ENCODE data around the gene LRRC23. TPM values are rescaled to one million over a fixed set of nuclear protein-coding genes. Genes with fewer than 3 reads are reported as not detected.

The LRRC23 gene
- total and polyA plus RNA-seq, 9 of the 15 experiments (the other 6 are each of a cell fraction or from before 2014, with no cell fraction given) = 2.2 to 7.0 (median 3.0) TPM

DNA sequence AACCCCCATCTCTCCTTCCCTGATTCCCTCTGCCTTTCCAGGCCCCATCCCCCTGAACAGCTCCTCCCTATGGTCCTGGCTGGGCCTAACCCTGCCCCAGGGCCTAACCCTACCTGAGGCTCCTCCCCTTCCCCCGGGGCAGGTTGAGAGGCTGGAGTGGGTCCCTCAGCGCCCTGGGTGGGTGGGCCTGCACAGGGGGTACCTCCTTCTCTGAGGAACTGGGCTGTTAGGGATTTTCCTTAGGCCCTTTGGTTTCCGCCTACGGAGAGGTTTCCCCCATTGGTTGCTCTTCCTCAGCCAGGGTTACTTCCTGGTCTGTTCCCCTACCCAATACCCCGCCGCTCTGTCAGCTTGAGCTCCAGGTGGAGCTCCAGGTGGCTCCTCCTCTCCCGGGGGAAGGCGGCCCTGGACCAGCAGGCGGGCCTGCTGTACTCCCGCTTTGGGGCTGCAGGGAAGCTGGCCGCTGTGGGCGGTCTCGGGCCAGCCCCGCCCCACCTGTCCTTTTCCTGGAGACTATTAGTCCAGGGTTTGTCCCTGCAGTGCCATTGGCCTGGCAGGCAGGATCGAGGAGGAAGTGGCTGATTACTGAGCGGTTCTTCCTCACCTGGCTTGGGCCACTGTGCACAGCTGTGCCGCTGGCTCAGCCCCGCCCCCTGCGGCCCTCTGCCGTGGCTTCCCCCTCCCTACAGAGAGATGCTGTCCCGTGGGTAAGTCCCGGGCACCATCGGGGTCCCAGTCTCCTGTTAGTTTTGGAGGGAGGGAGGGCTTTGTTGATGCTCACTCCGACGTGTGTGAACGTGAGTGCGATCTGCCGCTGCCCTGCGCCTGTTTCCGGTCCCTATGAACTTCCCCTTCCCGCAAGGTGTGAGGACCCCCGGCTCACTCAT is 41.7 kb downstream of the LRRC23 start:
- in situ Hi-C loops (cut with MboI) (no loop called here), intact Hi-C loops (cut with micrococcal nuclease) (loop anchor here (1.0 kb wide), 1 partner anchor 14 kb away; no protein-coding TSS in a partner anchor)
- ChIA-PET CTCF (ENCODE audit: low intra/inter-chr PET ratio) (interaction anchor here (1.2 kb wide), 1 partner anchor 19 kb away, joined by 4 read pairs; no protein-coding TSS in a partner anchor), POLR2A (interaction anchor here (0.5 to 6.3 kb wide), 13 partner anchors 13 to 301 kb away, joined by 3 to 98 read pairs (median 4); partner anchors contain the start of gene ATN1)
- BruUV-seq (replicated peaks) = no TSS peak
- FAIRE-seq = peak; percentile 88
- Histone ChIP-seq H3K27me3 (ENCODE audit: control insufficient read depth in 2 of 2, insufficient read depth in 2 of 2, low read length in 2 of 2) (no peaks in the 10 kb centered on the region), H3K9ac (ENCODE audit: insufficient read depth in 1 of 2, low read depth in 2 of 2, low read length in 2 of 2) (peak overlapping the region; percentile 16 to 87; a peak in 3 of 4 replicates), H3K36me3 (ENCODE audit: control insufficient read depth, insufficient read depth, low read length) (peaks cover 10% of the 10 kb centered on the region; the same call in 1 of the 3 replicates), H3K79me2 (ENCODE audit: control insufficient read depth, insufficient read depth, low read length) (peaks cover 13% of the 10 kb centered on the region), H3K9me1 (ENCODE audit: control insufficient read depth, insufficient read depth, low read length) (no peaks in the 10 kb centered on the region), H3K9me3 (replicated peaks; ENCODE audit: control insufficient read depth, insufficient read depth, low read depth, low read length) (no peaks in the 10 kb centered on the region), H3K4me2 (ENCODE audit: insufficient read depth, low read length) (peak overlapping the region; percentile 94), H2AFZ (ENCODE audit: low read depth, low read length) (peak overlapping the region; percentile 35), H4K20me1 (replicated peaks; ENCODE audit: control insufficient read depth, insufficient read depth, low read length) (no peaks in the 10 kb centered on the region), H3K4me1 (replicated peaks in 1 of 2; ENCODE audit: control insufficient read depth in 2 of 2, insufficient read depth in 2 of 2, low read length in 2 of 2) (peaks cover 13 to 54% of the 10 kb centered on the region in 2 experiments), H3K4me3 (peak overlapping the region; percentile 13; the same call in 1 of the 2 replicates), H3K27ac (ENCODE audit: extremely low read depth, low read depth, low read length) (peak overlapping the region; percentile 50; the same call in 2 of the 3 replicates)
- peak; percentile 62 to 87 (median 73) for DNase-seq (ENCODE audit: extremely low read depth in 1 of 4, low spot score in 3 of 4)
- peak; percentile 65 for ATAC-seq
- WGBS (ENCODE audit: insufficient coverage, low coverage, missing lambda C conversion rate) = 9% methylated on average over 6 of the region's 32 CpGs
- TF ChIP-seq NCOR1 (IDR thresholded peaks at IDR 0.05) (no peak), HMGN3 (IDR thresholded peaks at IDR 0.05; ENCODE audit: borderline replicate concordance, extremely low read depth, insufficient read length, low read depth, low read length) (peak; percentile 56), SMARCE1 (IDR thresholded peaks at IDR 0.05) (no peak), MAX (CRISPR knock-in tag; IDR thresholded peaks at IDR 0.05) (peak; percentile 38), POLR2G (IDR thresholded peaks at IDR 0.05; ENCODE audit: low read depth, low read length) (peak; percentile 68), ZFX (CRISPR knock-in tag; IDR thresholded peaks at IDR 0.05) (peak; percentile 58; the same call in 1 of the 2 replicates), CBFA2T2 (conservative IDR thresholded peaks at IDR 0.05) (0 out of 2 replicates have a peak, but pooled peaks have one; percentile 21), MYNN (IDR thresholded peaks at IDR 0.05) (0 out of 2 replicates have a peak, but pooled peaks have one; percentile 30), MYNN (CRISPR knock-in tag; IDR thresholded peaks at IDR 0.05) (no peak), CBFB (CRISPR knock-in tag; IDR thresholded peaks at IDR 0.05) (no peak), NRF1 (conservative IDR thresholded peaks at IDR 0.05 in 1 of 2, IDR thresholded peaks at IDR 0.05 in 1 of 2) (peak; percentile 31 to 61; a peak in 3 of 4 replicates), ZNF12 (CRISPR knock-in tag; IDR thresholded peaks at IDR 0.05) (no peak), CXXC5 (CRISPR knock-in tag; IDR thresholded peaks at IDR 0.05) (0 out of 2 replicates have a peak, but pooled peaks have one; percentile 19), KLF6 (CRISPR knock-in tag; IDR thresholded peaks at IDR 0.05; ENCODE audit: borderline replicate concordance) (no peak), SP2 (IDR thresholded peaks at IDR 0.05; ENCODE audit: extremely low read depth, low read depth, low read length, poor library complexity, severe bottlenecking) (no peak), GABPB1 (CRISPR knock-in tag; IDR thresholded peaks at IDR 0.05) (0 out of 2 replicates have a peak, but pooled peaks have one; percentile 15), ZNF444 (CRISPR knock-in tag; IDR thresholded peaks at IDR 0.05) (no peak), BCOR (IDR thresholded peaks at IDR 0.05) (no peak), ID3 (CRISPR knock-in tag; IDR thresholded peaks at IDR 0.05) (no peak), ID3 (tag; IDR thresholded peaks at IDR 0.05) (no peak), NR2C1 (IDR thresholded peaks at IDR 0.05) (no peak), NR2C1 (tag; IDR thresholded peaks at IDR 0.05) (no peak)
